ENCODE results near the gene EPHA2. TPM values are rescaled to one million over a fixed set of nuclear protein-coding genes. Genes with fewer than 3 reads are reported as not detected.

EPHA2 gene
- total RNA-seq, 1 experiment from 2014 or later, result 63.5 TPM

DNA sequence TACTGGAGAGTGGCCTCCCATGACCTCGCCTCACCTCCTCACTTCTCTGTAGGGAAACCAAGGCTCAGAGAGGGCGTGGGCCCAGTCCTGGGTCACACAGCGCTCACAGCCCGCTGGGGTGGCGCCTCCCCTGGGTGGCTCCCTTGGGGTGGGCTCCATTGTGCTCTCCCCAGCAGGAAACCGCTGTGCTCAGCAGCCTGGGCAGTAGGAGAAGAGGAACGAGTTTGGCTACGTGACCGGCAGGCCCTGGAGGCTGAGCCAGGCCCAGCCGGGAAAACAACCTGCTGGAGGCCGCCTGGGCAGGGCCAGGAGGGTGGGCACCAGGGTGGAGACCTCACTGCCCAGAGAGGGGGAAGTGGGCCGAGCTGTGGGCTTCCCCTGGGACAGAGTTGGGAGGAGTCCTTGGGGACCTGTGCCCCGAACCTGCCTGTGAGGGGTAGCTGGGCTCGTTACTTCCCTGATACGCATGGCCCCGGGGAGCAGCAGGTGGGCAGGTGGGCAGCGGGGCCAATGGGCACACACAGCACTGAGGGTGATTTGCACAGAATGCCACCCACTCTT lies 67.4 kb downstream of the EPHA2 start:
- no peaks in the 10 kb centered on the region for H3K36me3 ChIP-seq (replicated peaks; ENCODE audit: control insufficient read depth, insufficient read depth, low read length)
- no peak overlapping the region for H3K4me3 ChIP-seq (ENCODE audit: insufficient read depth, low read depth, low read length)
- no peaks in the 10 kb centered on the region for H3K27me3 ChIP-seq (ENCODE audit: control insufficient read depth, insufficient read depth, low read length)
- no peak for DNase-seq

DNA sequence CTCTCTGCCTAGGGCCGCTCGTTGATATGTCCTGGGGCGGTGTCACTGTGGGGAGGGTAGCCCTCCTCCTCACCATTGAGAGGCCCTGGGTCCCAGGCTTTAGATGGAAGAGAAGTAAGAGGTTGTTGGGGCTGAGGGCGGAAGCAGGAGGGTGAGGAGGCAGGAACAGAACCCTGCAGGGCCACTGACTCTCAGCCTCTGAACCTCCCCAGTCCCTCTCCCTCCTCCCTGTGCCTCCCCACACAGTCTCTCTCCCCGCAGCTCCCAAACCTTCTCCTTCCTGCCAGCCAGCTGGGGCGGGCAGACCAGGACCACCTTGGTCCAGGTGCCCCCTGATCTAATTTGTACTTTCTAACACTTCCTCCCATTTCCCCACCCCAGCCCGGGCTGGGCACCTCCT lies 68.1 kb downstream of the EPHA2 start:
- Histone ChIP-seq H3K27me3 (ENCODE audit: control insufficient read depth, insufficient read depth, low read length) (no peaks in the 10 kb centered on the region), H3K4me3 (ENCODE audit: insufficient read depth, low read depth, low read length) (no peak overlapping the region), H3K36me3 (replicated peaks; ENCODE audit: control insufficient read depth, insufficient read depth, low read length) (no peaks in the 10 kb centered on the region)
- no peak for DNase-seq

DNA sequence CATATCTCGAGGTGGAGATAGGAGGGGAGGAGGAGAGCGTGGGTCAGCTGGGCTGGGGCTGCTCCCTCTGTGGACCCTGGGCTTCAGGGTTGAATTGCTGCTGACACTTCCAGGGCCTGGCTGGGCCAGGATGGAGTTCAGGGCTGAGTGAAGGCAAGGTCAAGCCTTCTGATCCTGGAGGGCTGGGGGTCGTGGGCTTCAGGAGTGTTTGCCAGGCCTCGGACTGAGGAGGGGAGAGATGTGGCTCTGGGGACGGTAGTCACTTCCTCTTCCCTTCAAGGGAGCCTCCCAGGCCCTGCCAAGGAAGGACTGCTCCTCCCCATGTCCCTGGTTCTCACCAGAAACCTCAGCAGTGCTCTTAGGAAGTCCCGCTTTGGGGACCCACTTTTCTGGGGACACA lies 70.3 kb downstream of the EPHA2 start:
- no peaks in the 10 kb centered on the region for H3K36me3 ChIP-seq (replicated peaks; ENCODE audit: control insufficient read depth, insufficient read depth, low read length)
- no peaks in the 10 kb centered on the region for H3K27me3 ChIP-seq (ENCODE audit: control insufficient read depth, insufficient read depth, low read length)
- DNase-seq, result no peak
- H3K4me3 ChIP-seq (ENCODE audit: insufficient read depth, low read depth, low read length), result no peak overlapping the region

DNA sequence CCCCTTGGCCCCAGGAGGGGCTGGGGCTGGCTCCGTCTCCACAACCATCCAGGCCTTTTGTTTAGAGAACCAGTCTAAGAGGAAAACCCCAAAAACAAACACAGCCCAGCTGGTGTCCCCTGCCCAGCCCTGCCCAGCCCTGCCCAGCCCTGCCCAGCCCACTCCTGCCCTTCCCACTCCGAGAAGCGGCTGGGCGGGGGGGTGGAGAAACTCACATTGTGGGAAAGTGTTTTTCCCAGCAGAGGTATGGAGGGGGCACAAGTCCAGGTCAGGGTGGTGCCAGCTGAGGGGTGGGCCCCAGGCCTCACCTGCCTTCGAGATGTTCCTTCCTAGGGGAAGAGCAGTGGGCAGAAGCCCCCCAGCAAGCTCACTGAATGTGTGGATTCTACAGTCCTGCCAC lies 72.4 kb downstream of the EPHA2 start:
- no peaks in the 10 kb centered on the region for H3K27me3 ChIP-seq (ENCODE audit: control insufficient read depth, insufficient read depth, low read length)
- H3K36me3 ChIP-seq (replicated peaks; ENCODE audit: control insufficient read depth, insufficient read depth, low read length), result no peaks in the 10 kb centered on the region
- peak; percentile 42 for DNase-seq
- H3K4me3 ChIP-seq (ENCODE audit: insufficient read depth, low read depth, low read length), result no peak overlapping the region

DNA sequence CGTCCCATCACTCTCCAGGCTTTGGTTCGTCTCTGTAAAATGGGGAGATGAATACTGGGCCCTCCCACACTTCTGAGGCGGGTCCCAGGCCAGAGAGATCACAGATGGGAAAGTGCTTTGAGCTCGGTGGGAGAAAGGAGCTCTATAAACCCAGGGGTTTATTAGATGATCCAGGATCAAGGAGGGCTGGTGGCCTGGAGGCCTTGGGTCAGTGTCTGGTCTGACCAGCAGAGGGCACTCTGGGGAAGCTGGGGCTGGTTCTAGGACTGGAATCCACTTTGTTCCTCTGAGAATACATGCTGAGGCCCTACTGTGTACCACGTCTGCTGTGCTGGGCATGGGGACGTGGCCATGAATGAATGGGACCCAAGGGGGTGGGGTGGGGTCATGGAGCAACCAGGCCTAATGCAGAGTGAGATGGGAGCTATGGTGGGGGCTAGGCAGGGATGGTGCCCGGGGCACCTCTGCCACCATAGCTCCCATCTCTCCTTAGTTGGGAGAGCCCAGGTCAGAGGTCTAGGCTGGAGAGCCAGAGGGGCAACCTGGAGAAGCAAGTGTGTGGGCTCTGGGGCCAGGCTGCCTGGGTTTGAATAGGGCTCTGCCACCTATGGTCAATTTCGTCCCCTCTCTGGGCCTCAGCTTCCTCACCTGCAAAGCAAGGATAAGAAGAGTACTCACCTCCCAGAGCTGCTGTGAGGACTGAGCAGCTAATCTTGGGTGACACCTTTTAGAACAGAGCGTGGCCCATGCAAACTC lies 73.4 kb downstream of the EPHA2 start:
- Histone ChIP-seq H3K36me3 (replicated peaks; ENCODE audit: control insufficient read depth, insufficient read depth, low read length) (no peaks in the 10 kb centered on the region), H3K4me3 (ENCODE audit: insufficient read depth, low read depth, low read length) (no peak overlapping the region), H3K27me3 (ENCODE audit: control insufficient read depth, insufficient read depth, low read length) (no peaks in the 10 kb centered on the region)
- DNase-seq, result peak; percentile 93

DNA sequence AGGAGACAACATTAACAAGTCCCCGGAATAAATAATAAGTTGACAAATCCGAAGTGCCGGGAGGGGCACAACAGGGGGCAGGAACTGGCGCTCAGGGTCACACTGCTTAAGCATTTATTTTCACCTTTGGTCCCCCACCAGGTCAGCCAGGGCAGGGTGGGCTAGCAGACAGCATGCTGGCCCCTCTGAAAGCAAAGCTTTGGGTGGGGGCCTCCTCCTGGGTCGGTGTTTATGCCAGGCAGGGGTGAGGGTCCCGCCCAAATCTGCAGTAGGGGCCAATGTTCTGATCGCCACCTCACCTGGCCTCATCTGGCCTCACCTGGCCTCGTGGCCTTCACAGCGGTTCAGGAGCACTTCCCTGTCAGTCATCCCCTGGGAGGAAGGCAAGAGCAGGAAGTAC lies 74.2 kb downstream of the EPHA2 start:
- Histone ChIP-seq H3K27me3 (ENCODE audit: control insufficient read depth, insufficient read depth, low read length) (no peaks in the 10 kb centered on the region), H3K36me3 (replicated peaks; ENCODE audit: control insufficient read depth, insufficient read depth, low read length) (no peaks in the 10 kb centered on the region), H3K4me3 (ENCODE audit: insufficient read depth, low read depth, low read length) (no peak overlapping the region)
- DNase-seq, result no peak

DNA sequence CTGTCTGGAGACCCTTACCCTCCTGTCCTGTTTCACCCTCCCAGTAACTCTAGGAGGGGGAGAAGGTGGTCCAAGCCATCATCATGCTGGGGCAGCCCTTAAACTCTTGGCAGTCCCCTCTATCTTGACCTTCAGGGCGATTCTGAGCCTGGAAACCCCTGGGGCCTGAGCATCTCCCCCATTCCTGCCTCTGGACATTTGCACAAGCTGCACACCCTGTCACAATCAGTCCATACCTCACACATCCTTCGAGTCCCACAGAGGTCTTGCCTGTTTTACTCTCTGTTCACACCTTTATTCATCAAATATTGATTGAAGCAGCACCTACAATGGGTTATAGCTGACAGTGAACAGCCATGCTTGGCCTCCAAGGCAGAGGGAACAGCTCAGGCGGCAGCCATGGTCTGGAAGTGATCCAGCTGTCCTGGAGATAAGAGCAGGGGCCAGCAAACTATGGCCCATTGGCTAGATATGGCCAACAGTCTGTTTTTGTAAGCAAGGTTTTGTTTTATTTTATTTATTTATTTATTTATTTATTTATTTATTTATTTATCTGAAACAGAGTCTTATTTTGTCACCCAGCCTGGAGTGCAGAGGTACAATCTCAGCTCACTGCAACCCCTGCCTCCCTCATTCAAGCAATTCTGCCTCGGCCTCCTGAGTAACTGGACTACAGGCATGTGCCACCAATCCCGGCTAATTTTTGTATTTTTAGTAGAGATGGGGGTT lies 75.3 kb downstream of the EPHA2 start:
- H3K36me3 ChIP-seq (replicated peaks; ENCODE audit: control insufficient read depth, insufficient read depth, low read length), result no peaks in the 10 kb centered on the region
- no peak overlapping the region for H3K4me3 ChIP-seq (ENCODE audit: insufficient read depth, low read depth, low read length)
- H3K27me3 ChIP-seq (ENCODE audit: control insufficient read depth, insufficient read depth, low read length), result peaks cover 2% of the 10 kb centered on the region; the same call in 1 of the 2 replicates
- no peak for DNase-seq

DNA sequence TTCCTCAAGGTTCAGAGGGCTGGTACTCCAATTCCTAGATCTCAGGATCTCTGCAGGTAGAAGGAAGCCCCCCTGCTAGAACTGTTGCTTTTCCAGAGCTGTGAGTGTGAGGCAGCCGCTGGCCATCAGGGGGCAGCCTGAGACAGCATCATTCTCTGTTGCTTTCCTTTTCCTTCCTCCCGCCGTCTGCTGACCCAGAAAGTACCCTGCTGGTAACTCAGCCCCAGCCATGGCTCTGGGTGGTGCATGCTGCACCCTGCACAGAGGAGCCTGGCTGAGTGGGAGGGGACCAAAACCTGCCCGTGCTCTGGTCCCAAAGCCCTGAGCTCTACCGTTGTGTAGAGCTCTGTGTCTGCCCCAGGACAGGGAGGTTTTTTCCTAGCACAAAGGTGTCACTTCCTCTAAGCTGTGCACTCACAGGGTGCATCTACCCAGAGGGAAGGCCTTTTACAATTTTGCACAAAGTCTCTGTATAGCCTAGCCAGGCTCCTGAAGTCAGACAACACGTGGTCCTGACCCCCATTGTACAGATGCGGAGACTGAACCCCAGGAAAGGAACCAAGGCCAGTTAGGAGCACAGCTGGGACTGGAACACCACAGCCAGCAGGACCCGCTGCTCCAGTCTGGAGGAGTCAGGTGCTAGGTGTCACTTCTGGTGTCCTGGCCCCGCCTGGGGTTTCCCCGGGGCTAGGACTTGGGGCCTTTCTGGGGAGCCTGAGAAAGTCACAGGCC lies 76.8 kb downstream of the EPHA2 start:
- Histone ChIP-seq H3K36me3 (replicated peaks; ENCODE audit: control insufficient read depth, insufficient read depth, low read length) (no peaks in the 10 kb centered on the region), H3K27me3 (ENCODE audit: control insufficient read depth, insufficient read depth, low read length) (peaks cover 10% of the 10 kb centered on the region), H3K4me3 (ENCODE audit: insufficient read depth, low read depth, low read length) (no peak overlapping the region)
- DNase-seq, result peak; percentile 91

DNA sequence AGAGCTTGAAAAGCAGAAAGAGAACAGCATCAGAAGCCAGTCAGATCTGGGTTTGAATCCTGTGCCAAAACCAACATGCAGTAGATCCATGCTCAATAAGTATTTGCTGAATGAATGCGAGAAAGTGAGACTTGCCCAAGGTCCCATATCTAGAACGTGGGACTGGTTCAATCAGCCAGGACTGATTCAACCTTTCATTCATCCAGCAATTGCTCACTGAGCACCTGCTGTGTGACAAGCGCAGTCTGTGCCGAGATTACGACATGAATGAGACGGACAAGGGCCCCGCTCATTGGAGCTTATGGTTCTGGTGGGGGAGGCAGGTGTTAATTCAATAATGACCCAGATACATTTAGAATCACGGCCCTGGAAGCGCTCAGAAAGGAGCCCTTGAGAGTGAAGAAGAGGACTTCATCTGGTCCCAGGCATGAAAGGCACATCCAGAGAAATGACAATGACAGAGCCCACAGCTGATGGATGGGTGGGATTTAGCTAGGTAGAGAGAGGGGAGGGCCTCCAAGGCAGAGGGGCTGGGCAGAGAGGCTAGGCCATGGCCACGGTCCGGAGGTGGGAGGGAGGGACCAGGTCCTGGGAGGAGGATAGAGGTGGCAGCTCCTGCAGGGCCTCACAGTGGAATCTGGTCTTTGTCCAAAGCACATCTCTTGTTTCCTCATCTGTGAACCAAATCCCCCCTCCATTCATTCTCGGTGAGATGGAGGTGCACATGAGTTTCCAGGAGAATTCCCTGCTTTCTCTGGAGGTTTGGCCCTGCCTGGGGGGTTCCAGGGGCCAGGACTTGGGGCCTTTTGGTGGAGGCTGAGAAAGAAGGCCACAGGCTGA lies 78.2 kb downstream of the EPHA2 start:
- no peaks in the 10 kb centered on the region for H3K36me3 ChIP-seq (replicated peaks; ENCODE audit: control insufficient read depth, insufficient read depth, low read length)
- no peak overlapping the region for H3K4me3 ChIP-seq (ENCODE audit: insufficient read depth, low read depth, low read length)
- DNase-seq, result no peak
- peaks cover 23% of the 10 kb centered on the region for H3K27me3 ChIP-seq (ENCODE audit: control insufficient read depth, insufficient read depth, low read length)

DNA sequence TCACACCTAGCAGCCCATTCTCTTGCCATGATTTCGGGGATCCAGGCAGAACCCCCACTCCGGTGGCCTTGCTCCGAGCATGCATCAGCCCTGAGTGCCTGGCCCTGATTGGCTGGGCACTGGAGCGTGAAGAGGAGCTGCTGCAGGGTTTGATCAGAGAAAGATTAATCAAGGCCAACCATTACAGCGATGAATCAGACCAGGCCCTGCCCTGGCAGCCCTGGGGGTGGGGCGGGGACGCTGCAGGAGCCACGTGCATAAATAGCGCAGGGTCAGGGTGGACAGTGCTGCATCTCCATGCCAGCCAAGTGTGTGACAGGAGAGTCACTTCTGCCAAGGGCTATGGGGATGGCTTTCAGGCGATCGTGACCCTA lies 79.0 kb downstream of the EPHA2 start:
- no peaks in the 10 kb centered on the region for H3K36me3 ChIP-seq (replicated peaks; ENCODE audit: control insufficient read depth, insufficient read depth, low read length)
- H3K4me3 ChIP-seq (ENCODE audit: insufficient read depth, low read depth, low read length), result no peak overlapping the region
- no peak for DNase-seq
- peaks cover 31% of the 10 kb centered on the region for H3K27me3 ChIP-seq (ENCODE audit: control insufficient read depth, insufficient read depth, low read length)

DNA sequence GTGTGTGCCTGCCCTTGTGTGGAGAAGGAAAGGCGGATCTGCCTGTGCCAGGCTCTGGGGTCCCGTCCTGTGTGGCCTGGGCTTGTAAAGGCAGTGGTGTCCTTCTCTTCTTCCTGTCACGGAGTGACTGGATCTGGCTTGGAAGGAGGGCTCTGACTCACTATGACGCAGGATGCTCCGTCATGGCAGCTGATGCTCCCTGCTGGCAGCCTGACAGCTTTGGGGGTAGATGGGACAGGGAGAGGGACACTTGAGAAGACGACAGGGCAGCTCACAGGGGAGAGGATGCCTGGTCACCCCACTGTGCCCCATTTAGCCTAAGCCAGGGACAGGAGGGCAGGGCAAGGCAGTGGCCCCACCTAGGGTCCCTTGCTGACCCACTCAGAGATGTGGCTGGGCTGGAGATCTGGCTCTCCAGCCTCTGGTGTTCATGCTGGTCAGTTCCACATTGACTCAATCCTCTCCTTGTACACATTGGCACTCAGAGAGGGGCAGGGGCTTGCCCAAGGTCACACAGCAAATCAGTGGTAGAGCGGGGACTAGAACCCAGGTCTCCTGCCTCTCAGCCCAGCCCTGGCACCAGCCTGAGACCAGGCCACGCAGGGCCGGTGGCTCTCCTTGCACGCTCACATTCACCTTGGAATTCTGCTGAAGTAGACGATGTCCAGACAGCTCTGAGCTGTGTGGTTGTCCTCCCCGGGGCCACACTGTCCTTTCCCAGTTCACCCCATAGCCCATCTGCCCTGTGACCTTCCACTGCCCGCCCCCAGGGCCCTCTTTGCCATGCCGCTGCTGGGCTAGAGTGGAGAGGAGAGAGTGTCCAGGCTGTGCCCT lies 79.6 kb downstream of the EPHA2 start:
- H3K27me3 ChIP-seq (ENCODE audit: control insufficient read depth, insufficient read depth, low read length), result peaks cover 35% of the 10 kb centered on the region
- H3K4me3 ChIP-seq (ENCODE audit: insufficient read depth, low read depth, low read length), result no peak overlapping the region
- no peaks in the 10 kb centered on the region for H3K36me3 ChIP-seq (replicated peaks; ENCODE audit: control insufficient read depth, insufficient read depth, low read length)
- no peak for DNase-seq

DNA sequence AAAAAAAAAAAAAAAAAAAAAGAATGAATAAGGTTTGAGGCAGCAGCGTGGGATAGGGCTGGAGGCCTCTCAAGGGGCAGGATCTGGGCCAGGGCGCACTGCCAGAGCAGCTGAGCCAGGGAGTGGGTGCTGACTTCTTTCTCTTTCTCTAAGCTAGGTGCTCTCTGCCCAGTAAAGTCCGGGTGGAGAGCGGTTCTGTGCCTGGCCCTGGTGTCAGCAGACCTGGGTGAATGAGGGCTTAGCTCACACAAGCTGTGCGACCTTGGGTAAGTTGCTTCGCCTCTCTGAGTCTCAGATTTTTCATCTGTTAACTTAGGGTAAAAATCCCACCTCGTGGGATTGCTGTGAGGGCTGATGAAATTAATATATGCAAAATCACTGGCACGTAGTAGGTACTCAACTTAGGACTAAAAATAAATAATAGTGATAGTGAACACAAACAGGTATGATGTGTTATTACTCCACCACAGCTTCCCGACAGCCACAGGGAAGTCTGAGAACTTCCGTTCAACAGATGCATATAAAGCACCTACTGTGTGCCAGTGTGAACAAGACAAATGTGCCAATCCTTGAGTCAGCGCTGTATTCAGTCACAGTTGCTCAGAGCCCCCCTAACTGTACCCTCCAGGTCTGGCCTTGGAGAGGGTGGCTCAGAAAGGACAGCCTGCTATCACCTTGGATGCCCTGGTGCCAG lies 80.4 kb downstream of the EPHA2 start:
- DNase-seq, result no peak
- Histone ChIP-seq H3K27me3 (ENCODE audit: control insufficient read depth, insufficient read depth, low read length) (peaks cover 35% of the 10 kb centered on the region), H3K36me3 (replicated peaks; ENCODE audit: control insufficient read depth, insufficient read depth, low read length) (no peaks in the 10 kb centered on the region), H3K4me3 (ENCODE audit: insufficient read depth, low read depth, low read length) (no peak overlapping the region)
